DMS153 (cell line): ENCODE results near the gene NFIA.

Experiments used
- DNase-seq: peaks from one replicate; lab custom pipeline; 2025; lab: John Stamatoyannopoulos, UW

NFIA gene

GRCh38 chr1:61183471-61184039 is 101.2 kb downstream of the NFIA start:
- DNase-seq, result no peak

- peak; percentile 79 for DNase-seq
Measured at GRCh38 chr1:61184040-61184713, 101.8 kb downstream of the NFIA start.

- DNase-seq, result no peak
Measured at GRCh38 chr1:61184714-61185106, 102.3 kb downstream of the NFIA start.

- no peak for DNase-seq
Measured at GRCh38 chr1:61186753-61187152, 104.4 kb downstream of the NFIA start.

GRCh38 chr1:61187352-61188086 is 105.2 kb downstream of the NFIA start:
- DNase-seq, result no peak

- DNase-seq, result no peak
Measured at GRCh38 chr1:61190153-61190552, 107.8 kb downstream of the NFIA start.

- DNase-seq, result no peak
Measured at GRCh38 chr1:61190618-61191432, 108.5 kb downstream of the NFIA start.

- no peak for DNase-seq
Measured at GRCh38 chr1:61191433-61191720, 109.0 kb downstream of the NFIA start.

GRCh38 chr1:61192663-61193330 is 110.4 kb downstream of the NFIA start:
- no peak for DNase-seq

- no peak for DNase-seq
Measured at GRCh38 chr1:61193808-61194207, 111.4 kb downstream of the NFIA start.

- no peak for DNase-seq
Measured at GRCh38 chr1:61198554-61198953, 116.2 kb downstream of the NFIA start.

- DNase-seq, result no peak
Measured at GRCh38 chr1:61201035-61201434, 118.7 kb downstream of the NFIA start.

GRCh38 chr1:61202854-61203598 is 120.7 kb downstream of the NFIA start:
- DNase-seq, result no peak

- DNase-seq, result no peak
Measured at GRCh38 chr1:61204528-61204927, 122.2 kb downstream of the NFIA start.

GRCh38 chr1:61207416-61207815 is 125.1 kb downstream of the NFIA start:
- DNase-seq, result no peak

GRCh38 chr1:61208172-61208571 is 125.8 kb downstream of the NFIA start:
- no peak for DNase-seq

GRCh38 chr1:61208831-61209230 is 126.5 kb downstream of the NFIA start:
- DNase-seq, result no peak

- DNase-seq, result no peak
Measured at GRCh38 chr1:61210435-61211154, 128.2 kb downstream of the NFIA start.

- DNase-seq, result no peak
Measured at GRCh38 chr1:61213245-61214011, 131.1 kb downstream of the NFIA start.

- no peak for DNase-seq
Measured at GRCh38 chr1:61215119-61215518, 132.8 kb downstream of the NFIA start.
